HG03097 (cell line): ENCODE results near the gene NSUN2.
"Not testable (repeated sequence)": the region's sequence is repeated elsewhere in the genome, so short reads cannot be mapped to it uniquely, and the experiment has no call there.

ENCODE experiments used
- ATAC-seq: cut with Tn5 transposase; IDR thresholded peaks from one replicate; pipeline ENCODE4 v1.9.1; 2021; ENCODE audit not compliant: unreplicated experiment, low FRiP score

NSUN2 gene

DNA sequence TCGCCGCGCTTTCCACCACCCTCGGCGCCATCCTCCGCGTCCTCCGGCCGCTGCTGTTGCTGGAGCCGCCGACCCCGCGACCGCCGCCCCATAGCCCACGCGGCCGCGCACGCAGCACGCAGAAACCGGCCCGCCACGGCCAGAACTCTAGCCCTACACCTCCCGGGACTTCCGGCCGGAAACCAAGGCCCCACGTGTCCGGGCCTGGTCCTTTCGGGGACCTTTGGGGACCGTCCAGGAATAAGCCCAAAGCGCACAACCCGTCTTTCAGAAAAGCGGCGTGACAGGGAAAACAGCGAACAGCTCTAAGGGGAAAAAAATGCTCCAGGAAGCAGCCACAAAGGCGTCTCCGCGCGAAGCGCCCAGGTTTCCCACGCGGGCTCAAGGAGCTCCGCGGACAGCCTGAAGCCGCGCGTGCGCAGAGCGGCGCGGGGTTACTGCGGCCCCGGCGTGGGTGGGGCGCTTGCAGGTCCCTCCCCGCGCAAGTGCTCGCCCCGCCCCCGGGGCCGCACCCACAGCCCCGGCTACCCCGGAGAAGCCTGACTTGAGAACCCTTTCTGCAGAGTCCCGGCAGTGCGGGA, at the start of gene NSUN2, which contains the start of gene SRD5A1:
Gene NSUN2, minus strand, starts transcription at position 157 of the 581 bp plus-strand sequence. Its CDS starts 65 bp downstream, at position 92.
Gene SRD5A1, plus strand, starts transcription at position 553 of the 581 bp plus-strand sequence. CDS start 137 bp downstream, outside the sequence.
- peak; percentile 87 for ATAC-seq

DNA sequence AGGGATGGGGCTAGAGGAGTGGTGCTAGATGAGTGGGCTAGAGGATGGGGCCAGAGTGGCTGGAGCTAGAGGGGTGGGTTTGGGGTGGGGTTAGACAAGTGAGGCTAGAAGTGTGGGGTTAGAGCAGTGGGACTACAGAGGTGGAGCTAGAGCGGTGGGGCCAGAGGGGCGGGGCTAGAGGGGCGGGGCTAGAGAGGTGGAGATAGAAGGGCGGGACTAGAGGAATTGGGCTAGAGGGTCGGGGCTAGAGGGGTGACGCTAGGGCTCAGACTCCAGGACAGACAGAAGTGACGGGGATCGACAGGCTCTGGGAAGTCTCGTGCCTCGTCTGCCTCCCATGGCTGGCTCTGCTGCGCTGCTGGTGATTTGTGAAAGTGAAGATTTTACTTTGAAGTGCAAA, 49.4 kb upstream of the NSUN2 start:
- ATAC-seq, result no peak

DNA sequence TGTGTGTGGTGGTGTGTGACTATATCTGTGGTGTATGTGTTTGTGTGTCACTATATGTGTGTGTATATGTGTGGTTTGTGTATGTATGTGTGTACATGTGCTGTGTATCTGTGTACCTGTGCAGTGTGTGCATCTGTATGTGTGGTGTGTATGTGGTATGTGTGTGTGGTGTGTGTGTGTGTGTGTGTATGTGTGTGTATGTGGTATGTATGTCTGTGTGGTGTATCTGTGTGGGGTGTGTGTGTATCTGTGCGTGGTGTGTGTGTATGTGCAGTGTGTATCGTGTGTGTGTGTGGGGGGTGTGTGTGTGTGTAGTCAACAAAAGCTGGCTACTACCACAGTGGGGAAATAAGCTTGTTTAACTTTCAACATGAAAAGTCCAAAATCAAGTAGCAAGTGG, 48.8 kb upstream of the NSUN2 start:
- no peak for ATAC-seq

DNA sequence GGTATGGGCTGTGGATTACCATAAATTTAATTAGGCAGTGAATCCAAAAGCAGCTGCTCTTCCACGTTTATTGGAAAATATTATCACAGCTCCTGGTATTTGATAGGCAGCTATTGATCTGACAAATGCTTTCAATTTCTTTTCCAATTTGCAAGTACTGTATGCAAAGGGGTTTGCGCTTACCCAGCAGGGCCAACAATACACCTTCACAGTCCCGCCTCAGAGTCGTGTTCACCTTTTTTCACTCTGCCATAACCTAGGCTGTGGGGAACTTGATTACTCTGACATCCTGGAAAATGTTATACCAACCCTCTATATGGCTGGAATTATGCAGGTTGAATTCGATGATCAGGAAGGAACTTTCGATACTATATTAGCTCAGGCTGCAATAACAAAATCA, 48.1 kb upstream of the NSUN2 start:
- no peak for ATAC-seq

DNA sequence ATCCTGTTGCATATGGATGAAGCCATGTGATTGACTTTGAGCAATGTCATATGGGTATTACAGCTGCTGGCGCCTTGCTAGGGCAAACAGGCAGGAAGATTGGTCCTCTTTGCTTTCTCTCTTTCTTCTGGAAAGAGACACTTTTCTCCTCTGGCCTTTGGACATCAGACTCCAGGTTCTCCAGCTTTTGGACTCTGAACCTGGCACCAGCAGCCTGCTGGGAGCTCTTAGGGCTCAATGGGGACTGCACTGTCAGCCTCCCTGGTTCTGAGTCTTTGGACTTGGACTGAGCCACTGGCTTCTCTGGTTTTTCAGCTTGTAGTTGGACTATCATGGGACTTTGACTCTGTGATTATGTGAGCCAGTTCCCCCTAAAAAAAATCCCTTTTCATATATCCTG, 45.5 kb upstream of the NSUN2 start:
- ATAC-seq, result no peak

DNA sequence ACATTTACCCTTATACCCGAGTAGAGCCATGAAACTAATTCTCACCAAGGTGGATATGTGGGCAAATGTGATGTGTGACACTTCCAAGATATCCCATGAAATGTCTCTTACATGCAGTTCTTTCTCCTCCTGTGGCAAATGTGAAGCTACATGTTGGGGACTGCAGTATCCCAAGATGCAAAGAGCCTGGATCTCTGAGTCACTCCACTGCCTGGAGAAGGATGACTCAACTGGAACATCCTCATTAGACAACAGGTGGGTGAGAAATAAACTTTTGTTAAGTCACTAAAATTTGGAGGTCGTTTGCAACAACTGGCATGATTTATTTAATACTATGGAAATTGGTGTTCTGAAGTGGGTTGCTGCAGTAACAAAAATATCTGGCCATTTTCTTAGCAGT, 43.9 kb upstream of the NSUN2 start:
- no peak for ATAC-seq

DNA sequence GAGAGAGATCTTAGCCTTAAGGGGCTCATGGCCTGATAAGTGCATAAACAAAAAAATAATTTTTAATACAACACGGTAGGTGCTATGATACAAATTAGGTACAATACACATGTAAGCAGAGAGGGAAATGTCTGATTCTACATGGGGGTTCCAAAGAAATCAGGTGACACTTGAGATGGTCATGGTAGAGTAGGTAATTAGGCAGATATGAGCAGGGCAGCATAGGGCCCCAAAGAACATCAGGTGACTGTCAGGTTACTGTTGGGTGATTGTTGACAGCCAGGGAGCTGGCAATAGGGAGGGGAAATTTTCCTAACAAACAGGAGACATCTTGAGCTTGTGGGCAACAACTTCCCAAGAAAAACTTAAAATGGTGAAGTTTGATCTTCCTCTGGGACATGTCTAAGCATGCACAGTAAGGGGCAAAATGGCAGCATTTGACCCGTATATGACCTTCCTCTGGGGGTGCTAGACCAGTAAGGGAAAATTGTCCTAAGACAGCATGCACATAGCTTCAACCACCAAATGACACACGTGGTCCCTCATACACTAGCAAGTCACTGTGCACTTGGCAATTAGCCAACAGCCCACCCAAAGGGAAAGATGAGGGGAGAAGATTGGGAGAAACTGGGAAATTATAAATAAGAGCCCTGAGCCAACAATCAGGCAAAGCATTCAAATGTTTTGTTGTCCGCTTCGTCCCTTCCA, 43.1 kb upstream of the NSUN2 start:
- no peak for ATAC-seq

DNA sequence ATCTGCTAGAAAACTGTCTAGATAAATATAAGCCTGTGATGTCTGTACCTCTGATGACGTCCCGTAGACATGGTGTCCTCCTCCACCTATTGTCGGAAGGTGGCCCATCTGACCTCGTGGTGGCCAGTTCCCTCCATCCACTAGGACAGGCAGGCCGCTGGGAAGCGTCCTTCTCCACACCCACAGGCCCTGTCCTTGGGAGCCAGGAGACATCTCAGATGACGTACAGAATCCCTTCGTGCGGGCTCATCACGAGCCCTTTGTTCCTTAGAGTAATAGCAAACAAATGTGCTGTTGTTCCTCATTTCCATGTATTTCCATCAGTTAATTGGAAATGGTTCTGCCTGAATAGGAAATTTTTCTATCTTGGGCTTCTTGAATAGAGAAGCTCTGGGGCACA, 42.0 kb upstream of the NSUN2 start:
- ATAC-seq, result no peak

DNA sequence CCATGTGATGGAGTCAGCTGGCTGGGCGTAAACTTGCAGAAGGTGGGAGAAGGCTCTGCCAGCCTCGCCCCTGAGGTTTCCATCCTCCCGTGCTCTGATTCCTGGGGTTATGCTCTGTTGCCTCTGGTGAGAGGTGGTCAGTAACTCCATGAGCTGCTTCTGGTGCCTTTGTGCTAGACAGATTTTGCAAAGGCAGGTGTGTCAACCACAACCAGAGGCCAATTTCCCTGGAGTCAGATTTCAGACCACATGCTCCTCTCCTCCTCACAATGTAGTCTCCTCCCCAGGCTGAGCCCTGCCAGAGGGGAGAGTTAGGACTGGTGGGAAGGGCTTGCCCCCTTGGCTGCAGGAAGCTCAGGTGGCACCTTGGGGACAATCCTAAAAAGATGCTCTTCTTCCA, 41.6 kb upstream of the NSUN2 start:
- no peak for ATAC-seq

DNA sequence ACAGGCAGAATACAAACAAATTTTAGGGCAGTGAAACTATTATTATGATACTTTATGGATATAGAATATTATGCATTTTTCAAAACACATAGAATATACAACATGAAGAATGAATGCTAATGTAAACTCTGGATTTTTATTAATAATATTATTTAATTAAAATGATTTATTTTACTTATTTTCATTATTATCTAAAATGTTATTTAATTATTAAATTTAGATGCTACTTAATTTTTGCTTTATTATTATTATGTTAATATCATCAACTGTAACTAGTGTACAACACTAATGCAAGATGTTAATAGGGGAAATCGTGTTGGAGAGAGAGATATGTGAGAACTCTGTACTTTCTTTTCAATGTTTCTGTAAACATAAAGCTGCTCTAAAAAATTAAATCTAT, 41.1 kb upstream of the NSUN2 start:
- ATAC-seq, result no peak

DNA sequence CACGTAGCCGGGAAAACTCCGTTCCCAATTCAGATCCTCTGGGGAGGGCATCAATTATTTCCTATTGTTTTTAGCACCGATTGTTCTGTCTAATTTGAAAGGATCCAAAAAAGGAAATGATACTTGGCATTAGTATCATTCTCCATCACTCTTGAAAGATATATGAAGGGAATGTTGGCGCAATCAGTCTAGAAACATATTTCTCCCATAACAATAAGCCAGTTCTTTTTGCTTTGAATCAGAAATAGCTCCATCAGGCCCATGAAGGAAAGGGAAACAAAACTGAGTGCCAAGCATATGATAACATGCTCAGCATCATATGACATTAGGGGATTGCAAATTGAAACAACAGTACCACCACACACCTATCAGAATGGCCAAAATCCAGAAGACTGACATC, 40.2 kb upstream of the NSUN2 start:
- ATAC-seq, result no peak

DNA sequence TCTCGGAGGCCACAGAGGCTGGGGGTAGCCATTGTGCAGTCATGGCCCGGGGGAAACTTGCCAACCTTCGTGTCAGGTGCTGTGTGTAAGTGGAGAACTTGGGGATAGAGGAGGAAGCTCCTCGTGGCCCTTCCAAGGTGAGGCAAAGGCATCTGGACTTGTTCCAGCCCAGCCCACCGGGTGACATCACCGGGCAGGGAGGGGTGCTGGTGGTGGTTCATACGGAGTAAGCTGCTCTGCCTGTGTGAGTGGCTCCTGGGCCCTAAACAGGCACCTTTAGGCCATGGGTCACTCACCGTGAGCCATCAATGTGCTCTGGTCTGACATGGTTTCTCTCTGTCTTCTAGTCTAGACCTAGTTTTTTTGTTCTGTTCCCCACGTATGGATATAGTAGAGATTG, 35.9 kb upstream of the NSUN2 start:
- not testable (repeated sequence) for ATAC-seq

DNA sequence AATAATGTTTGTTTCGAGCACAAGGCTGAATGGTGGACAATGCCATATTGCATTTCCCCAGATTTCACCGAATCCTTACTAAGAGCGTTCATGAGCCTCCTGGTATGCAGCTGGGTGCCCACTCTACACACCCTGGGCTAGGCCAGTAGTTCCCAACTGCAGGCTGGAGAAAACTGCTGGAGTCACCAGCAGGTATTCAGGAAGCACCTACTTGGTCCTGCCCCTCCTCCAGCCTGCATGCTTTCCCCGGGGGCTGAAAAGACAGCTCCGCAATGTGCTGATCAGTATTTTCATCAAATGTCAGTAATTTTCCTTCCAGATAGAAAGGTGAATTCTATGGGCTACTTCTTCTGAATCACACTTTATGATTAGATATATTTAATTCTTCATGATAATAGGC, 34.8 kb upstream of the NSUN2 start:
- no peak for ATAC-seq

DNA sequence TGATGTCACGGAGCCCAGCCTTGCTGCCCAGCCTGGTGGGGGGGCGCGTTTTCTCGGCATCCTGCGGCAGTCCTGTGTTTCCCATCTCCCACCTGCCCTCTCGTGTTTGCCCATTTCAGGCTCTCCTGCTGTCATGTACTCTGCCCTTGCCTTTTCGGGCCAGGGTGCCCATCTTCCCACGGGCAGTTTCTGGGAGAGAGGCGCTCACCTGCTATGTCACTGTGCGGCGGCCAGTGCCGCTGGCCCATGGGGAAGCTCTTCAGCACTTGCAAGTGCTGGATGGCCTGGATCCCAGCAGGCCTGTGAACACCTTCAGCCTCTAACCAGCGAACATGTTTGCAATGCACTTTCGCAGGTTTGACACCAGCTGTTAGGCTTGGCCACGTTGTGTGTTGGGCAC, 33.9 kb upstream of the NSUN2 start:
- no peak for ATAC-seq

DNA sequence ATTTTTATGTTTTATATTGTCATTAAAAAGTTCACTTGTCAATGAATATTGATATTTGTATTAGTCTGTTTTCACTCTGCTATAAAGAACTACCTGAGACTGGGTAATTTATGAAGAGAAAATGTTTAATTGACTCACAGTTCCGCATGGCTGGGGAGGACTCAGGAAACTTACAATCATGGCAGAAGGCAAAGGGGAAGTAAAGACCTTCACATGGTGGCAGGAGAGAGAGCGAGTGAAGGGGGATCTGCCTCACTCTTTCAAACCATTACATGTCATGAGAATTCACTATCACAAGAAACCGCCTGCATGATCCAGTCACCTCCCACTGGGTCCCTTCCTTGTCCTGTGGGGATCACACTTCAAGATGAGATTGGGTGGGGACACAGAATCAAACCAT, 27.8 kb upstream of the NSUN2 start:
- peak; percentile 34 for ATAC-seq

DNA sequence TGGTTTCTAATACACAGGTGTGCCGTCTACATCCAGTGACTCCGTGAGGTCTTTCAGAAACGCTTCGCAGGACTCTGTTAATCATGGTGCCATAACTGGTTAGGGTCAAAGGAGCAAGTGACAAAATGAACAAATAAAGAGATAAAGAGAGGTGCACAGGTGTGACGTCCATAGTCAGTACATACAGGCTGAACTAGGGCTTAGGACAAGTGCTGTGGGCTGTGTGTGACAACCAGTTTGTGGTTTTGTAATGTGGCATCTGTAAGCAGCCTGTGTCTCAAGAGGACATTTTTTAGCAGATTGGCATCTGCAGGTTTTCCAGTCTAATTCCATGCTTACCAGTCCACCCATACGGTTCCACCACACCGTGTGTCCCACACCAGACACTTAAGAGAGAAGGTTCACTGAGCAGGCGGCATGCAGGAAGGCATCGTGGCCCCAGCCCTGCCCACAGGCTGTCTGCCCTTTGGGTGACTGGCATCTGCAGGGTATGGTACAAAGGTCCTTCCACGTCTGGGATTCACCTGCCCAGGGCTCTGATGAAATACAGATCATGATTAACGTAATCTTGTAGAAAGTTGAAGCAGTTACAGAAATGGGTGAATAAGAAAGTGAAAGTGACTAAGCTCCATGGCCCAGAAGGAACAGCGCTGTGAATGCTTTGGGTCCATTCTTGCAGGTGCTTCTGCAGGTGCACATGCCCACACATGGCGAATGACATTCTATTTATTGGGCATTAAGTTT, 27.3 kb upstream of the NSUN2 start:
- ATAC-seq, result peak; percentile 73

DNA sequence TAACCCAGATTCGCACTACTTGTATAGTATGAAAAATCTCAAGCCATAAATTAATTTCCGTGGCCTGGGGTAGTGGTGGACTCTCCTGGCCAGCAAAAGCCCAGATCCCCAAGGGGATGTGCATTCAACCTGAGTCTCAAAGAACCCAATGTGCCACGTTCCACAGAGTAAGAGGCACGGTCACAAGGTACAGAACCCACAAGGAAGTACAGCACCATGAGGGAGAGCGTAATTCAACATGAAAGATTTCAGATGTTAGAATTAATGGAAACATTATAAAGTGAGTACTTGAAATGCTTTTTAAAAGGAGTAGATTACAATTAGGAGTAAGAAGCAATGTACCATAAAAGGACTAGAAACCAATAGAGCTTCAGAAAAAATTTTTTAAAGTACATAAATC, 23.8 kb upstream of the NSUN2 start:
- no peak for ATAC-seq

DNA sequence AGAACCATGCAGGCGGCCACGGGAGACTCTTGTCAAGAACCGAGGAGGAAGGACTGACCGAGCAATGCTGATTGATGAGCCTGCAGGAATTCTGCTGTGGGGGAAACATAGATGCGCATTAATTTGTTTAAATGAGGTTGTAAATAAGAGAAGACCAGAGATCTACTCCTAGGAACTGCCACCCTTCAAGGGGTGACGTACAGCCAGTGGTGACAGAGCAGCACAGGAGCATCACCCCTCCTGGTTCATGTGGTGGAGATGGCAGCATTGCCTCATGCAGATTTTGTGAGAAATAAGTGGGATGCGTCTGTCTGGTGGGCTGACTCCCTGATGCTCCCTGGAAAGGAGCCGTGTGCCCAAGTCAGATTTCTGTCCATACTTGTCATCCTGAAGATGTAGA, 22.6 kb upstream of the NSUN2 start:
- ATAC-seq, result no peak

DNA sequence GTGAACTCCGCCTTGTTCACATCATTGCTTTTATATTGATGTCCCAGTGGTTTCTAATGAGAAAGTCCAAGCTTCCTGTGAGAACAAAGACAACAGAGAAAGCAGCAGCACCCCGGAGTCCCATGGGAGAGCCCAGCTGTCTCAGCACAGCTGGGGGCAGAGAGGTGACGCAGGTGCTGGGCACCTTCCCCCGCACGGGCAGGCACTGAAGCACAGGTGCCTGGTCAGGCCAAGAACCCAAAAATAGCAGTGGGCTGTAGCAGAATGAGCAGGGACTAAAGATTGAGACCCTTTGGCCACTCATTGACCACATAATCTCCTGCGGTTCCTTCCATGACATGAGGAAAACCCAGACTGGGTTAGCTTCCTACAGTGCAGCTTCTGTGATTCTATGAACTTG, 19.2 kb upstream of the NSUN2 start:
- peak; percentile 97 for ATAC-seq

DNA sequence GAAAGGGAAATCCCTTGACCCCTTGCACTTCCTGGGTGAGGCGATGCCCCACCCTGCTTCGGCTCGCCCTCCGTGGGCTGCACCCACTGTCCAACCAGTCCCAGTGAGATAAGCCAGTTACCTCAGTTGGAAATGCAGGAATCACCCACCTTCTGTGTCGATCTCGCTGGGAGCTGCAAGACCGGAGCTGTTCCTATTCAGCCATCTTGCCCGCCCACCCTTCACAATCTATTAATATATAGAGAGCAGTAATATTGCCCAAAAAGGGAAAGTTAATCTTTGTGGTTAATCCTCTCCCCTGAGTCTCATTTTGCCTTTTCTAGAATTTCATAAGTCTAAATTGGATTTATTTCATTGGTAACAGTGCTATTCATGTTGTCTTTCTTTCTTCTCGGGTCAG, 16.8 kb upstream of the NSUN2 start:
- ATAC-seq, result no peak

DNA sequence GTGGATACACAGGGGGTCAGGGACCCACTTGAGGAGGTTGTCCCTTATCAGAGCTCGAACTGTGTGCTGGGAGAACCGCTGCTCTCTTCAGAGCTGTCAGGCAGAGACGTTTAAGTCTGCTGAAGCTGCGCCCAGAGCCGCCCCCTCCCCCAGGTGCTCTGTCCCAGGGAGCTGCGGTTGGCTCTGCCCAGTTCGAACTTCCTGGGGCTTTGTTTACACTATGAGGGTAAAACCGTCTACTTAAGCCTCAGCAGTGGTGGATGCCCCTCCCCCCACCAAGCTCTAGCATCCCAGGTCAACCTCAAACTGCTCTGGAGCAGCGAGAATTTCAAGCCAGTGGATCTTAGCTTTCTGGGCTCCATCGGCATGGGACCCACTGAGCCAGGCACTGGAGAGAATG, 16.3 kb upstream of the NSUN2 start:
- ATAC-seq, result no peak
